HG03135 (cell line): ENCODE measurements around the gene SART1.
"Not testable (repeated sequence)": the region's sequence is repeated elsewhere in the genome, so short reads cannot be mapped to it uniquely, and the experiment has no call there.

Experiments
- ATAC-seq: cut with Tn5 transposase; IDR thresholded peaks from one replicate; pipeline ENCODE4 v1.9.1; 2021; ENCODE audit warnings: mild to moderate bottlenecking, moderate library complexity; ENCODE audit not compliant: unreplicated experiment

Gene SART1

DNA sequence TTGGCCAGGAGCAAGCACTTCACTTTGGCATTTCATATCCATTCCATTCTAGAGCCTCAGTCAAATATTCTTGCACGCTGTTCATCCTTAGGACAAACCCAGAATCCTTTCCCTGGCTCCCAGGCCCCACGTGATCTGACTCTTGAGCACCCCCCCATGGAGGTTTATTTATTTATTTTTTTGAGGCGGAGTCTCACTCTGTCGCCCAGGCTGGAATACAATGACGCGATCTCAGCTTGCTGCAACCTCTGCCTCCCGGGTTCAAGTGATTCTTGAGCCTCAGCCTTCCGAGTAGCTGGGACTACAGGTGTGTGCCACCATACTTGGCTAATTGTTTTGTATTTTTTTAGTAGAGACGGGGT lies 29.0 kb upstream of the SART1 start:
- ATAC-seq, result no peak

- no peak for ATAC-seq
Measured at GRCh38 chr11:65934014-65934413, 27.5 kb upstream of the SART1 start.

- ATAC-seq, result no peak
Measured at GRCh38 chr11:65937766-65938165, 23.8 kb upstream of the SART1 start.

DNA sequence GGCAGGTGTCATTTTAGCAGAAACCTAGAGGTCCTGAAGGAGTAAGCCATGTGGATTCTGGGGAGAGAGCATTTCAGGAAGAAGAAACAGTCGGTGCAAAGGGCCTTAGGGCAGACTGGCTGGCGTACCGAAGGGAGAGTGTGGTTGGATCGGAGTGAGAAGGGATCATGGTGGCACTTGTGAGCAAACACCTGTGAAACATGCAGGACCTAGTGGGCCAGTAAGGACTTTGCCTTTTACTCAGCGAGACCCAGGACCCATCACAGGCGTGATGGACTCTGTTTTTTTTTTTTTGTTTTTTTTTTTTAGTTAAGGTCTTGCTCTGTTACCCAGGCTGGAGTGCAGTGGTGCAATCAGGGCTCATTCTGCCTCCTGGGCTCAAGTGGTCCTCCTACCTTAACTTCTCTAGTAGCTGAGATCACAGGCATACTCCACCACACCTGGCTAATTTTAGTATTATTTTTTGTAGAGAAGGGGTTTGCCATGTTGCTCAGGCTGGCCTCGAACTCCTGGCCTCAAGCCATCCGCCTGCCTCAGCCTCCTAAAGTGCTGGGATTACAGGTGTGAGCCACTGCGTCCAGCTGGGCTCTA lies 19.7 kb upstream of the SART1 start:
- no peak for ATAC-seq

DNA sequence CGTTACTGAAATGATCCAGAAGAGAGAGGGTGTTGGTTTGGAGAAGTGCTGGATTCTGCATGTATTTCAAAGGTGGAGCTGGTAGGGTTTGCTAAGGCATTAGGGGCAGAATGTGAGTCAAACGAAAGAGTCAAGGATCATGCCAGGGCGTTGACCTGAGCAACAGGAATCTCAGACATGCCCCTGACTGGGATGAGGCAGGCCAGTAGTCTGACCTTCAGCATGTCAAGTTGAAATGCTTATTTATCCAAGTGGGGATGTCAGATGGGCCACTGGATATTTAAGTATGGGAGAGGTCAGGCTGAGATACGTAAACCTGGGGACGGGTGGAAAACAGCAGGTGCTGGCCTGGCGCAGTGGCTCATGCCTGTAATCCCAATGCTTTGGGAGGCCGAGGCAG lies 19.0 kb upstream of the SART1 start:
- no peak for ATAC-seq

DNA sequence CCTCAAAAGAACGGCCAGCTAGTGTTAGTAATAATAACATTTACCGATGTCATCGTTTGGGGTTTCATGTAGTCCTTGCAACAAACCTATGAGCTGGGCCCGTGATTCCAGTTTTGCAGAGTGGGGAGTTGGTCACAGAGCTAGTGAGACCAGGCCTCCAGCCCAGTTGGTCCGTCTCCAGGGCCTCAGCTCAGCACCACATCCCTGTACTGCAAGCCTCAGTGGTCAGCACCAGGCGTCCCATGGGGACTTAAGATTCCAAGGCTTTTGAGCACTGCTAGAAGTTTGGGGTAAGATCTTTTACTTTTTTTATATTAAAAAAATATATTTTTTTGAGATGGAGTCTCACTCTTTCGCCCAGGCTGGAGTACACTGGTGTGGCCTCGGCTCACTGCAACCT lies 17.3 kb upstream of the SART1 start:
- ATAC-seq, result no peak

- ATAC-seq, result no peak
Measured at GRCh38 chr11:65944767-65945166, 16.8 kb upstream of the SART1 start.

- no peak for ATAC-seq
Measured at GRCh38 chr11:65945430-65945911, 16.1 kb upstream of the SART1 start, which contains the start of gene TSGA10IP. TSS of gene TSGA10IP (plus strand) at chr11:65945480. CDS start at chr11:65945676, 196 bp downstream.

DNA sequence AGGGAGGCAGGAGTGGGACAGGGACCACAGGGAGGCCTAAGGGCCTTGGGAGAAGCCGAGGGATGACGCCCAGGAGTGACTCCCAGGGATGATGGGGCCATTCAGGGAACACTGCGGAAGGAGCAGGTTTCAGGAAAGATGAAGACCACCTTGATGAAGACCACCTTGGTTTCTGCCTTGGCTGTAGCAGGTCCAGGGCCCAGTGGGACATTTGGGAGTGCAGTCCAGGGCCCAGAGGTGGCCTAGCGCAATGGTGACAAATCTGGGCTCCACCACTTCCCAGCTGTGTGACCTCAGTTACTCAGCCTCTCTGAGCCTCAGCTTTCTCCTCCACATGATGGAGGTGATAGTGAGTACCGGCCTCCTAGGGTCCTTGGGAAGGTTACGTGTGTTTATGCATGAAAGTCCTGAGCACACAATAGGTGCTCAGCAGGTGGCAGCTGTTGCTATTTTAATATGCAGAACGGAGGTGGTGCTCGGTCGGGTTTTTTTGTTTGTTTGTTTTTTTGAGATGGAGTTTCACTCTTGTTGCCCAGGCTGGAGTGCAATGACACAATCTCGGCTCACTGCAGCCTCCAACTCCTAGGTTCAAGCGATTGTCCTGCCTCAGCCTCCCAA lies 15.5 kb upstream of the SART1 start:
- ATAC-seq, result no peak

- no peak for ATAC-seq
Measured at GRCh38 chr11:65946655-65947054, 14.9 kb upstream of the SART1 start.

GRCh38 chr11:65947133-65947532 lies 14.4 kb upstream of the SART1 start:
- ATAC-seq, result no peak

DNA sequence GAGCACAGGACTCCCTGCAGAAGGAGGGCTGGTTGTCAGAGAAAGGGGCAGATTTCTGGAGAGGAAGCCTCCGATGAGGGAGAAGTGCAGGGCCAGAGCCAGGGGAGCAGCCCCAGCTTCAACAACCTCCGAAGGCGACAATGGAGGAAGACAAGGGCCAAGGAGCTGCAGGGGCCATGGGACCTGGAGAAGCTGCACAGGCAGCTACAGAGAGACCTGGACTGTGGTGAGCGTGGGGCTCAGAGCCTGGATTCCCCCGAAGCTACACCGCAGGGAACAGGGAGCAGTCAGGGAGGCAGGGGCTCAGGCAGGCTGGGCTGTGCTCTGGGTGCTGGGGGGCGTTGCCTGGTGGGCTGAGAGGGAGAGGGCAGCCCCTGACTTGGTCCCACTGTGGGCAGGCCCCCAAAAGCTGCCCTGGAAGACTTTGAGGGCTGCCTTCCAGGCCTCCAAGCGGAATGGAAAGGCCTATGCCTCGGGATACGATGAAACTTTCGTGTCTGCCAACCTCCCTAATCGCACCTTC lies 13.9 kb upstream of the SART1 start:
- ATAC-seq, result no peak

GRCh38 chr11:65950711-65951110 lies 10.8 kb upstream of the SART1 start:
- not testable (repeated sequence) for ATAC-seq

- not testable (repeated sequence) for ATAC-seq
Measured at GRCh38 chr11:65951641-65952040, 9.9 kb upstream of the SART1 start.

- no peak for ATAC-seq
Measured at GRCh38 chr11:65952052-65952521, 9.4 kb upstream of the SART1 start.

GRCh38 chr11:65953471-65953870 lies 8.1 kb upstream of the SART1 start:
- no peak for ATAC-seq

GRCh38 chr11:65954771-65955170 lies 6.8 kb upstream of the SART1 start:
- no peak for ATAC-seq

DNA sequence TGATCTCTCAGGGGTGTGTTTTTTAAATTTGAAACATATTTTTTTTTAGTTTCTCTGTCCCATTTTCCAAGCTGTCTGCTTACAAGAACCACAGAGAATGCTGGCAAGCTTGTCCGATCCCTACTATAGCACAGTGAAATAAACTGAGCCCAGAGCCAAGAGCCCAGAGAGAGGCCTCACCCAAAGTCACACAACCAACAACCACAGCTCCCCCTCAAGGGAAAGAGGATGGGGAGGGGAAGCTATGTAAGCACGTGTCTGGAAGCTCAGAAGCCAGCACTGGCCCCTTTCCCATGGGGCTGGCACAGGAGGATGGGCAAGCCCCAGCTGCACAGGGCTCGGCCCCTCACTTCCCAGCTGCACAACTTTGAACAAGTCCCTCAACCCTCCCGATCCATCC lies 3.2 kb upstream of the SART1 start:
- ATAC-seq, result no peak

DNA sequence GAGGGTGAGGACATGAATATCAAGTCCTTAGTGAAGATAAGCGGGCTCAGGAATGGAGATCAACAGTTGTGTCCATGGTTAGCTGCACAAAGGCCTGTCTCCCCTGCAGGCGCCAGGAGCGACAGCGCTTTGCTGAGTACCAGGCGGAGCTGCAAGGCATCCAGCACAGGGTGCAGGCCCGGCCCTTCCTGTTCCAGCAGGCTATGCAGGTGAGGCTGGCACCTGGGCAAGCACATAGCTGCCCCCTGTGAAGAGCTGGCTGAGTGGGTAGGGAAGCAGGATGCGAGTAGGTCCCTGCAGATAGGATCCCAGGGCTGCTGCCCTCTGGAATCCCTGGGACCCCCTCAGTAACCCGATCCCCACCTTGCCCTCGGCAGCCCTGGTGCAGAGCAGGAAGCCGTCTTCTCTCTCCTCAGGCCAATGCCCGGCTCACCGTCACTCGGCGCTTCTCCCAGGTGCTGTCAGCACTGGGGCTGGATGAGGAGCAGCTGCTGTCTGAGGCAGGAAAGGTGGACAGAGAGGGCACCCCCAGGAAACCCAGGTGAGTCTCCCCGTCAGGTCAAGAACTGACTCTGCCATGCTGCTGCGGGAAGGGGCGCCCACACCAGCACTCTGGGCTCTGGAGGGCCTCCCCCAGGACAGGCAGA lies 2.6 kb upstream of the SART1 start:
- ATAC-seq, result no peak

GRCh38 chr11:65960824-65961266 lies 689 bp upstream of the SART1 start:
- no peak for ATAC-seq

GRCh38 chr11:65962141-65962564 lies 619 bp downstream of the SART1 start:
- no peak for ATAC-seq

DNA sequence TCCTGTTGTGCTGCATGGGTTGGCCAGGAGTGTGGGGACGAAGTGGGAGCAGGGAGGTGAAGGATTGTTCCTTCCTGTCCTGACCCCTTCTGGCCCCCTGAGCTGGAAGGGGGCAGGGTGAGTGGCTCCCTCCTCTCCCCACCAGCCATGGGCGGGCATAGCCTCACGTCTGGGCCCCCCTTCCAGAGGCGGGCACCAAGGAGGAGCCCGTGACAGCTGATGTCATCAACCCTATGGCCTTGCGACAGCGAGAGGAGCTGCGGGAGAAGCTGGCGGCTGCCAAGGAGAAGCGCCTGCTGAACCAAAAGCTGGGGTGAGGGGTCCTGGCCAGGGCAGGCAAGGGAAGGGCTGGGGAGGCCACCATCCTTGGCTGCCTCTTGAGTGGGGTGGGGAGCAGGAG lies 3.4 kb downstream of the SART1 start:
- no peak for ATAC-seq
